Aorta (tissue), 5 donors: Measurements from ENCODE around the gene PALM. TPM values are rescaled to one million over a fixed set of nuclear protein-coding genes. Genes with fewer than 3 reads are reported as not detected.

Experiments
- ATAC-seq: fragments of 200-7000 bp; cut with Tn5 transposase; one replicate; pipeline ENCODE4 v1.9.1; 2022; ENCODE audit warnings: moderate library complexity; ENCODE audit not compliant: low FRiP score
- DNase-seq, 2 donors: peaks; one replicate each; pipeline ENCODE4 v3.0.0-alpha.2; 2020
- H3K27ac ChIP-seq, 2 donors: one replicate each; pipeline ENCODE4 v1.5.1; 2013; ENCODE audit warnings: low read length in 2 of 2, mild to moderate bottlenecking in 2 of 2, moderate library complexity in 2 of 2, control low read depth in 1 of 2, inconsistent platforms in 1 of 2, low read depth in 1 of 2
- H3K27me3 ChIP-seq, 2 donors: one replicate each; pipeline ENCODE4 v1.6.1; 2013; ENCODE audit warnings: control low read depth in 1 of 2, low read length in 1 of 2, mild to moderate bottlenecking in 1 of 2, moderate library complexity in 1 of 2; ENCODE audit not compliant: insufficient read depth in 2 of 2, control insufficient read depth in 1 of 2
- H3K36me3 ChIP-seq, 2 donors: one replicate each; pipeline ENCODE4 v1.6.1; 2013; ENCODE audit warnings: control low read depth in 1 of 2, low read length in 1 of 2, mild to moderate bottlenecking in 1 of 2; ENCODE audit not compliant: insufficient read depth in 2 of 2, control insufficient read depth in 1 of 2
- H3K4me1 ChIP-seq, 2 donors: one replicate each; pipeline ENCODE4 v1.6.1; 2013; ENCODE audit warnings: low read length in 2 of 2, control low read depth in 1 of 2, mild to moderate bottlenecking in 1 of 2, moderate library complexity in 1 of 2; ENCODE audit not compliant: insufficient read depth in 2 of 2, control insufficient read depth in 1 of 2
- H3K4me3 ChIP-seq, 2 donors: one replicate each; pipeline ENCODE4 v1.5.1; 2013; ENCODE audit warnings: low read length in 2 of 2, control low read depth in 1 of 2, mild to moderate bottlenecking in 1 of 2
- H3K9me3 ChIP-seq: one replicate; pipeline ENCODE4 v1.6.1; 2013; ENCODE audit warnings: mild to moderate bottlenecking, low read length; ENCODE audit not compliant: control insufficient read depth
- WGBS, 2 donors: extraction: QIAGEN DNeasy Blood & Tissue Kit; methylation state at CpG; one replicate each; pipeline ENCODE4 v1.1.7; 2013; 5-methylcytosine and 5-hydroxymethylcytosine counted together
- intact Hi-C, 2 donors: fragments of 100-400 bp; cut with DNase I; formaldehyde crosslinking; loops; one replicate each; pipeline versions ENCODE4 v1.14.2 to v1.15.0; 2022
- polyA plus RNA-seq, 2 donors: library from polyadenylated mRNA; stranded (reverse); fragments of 200-250 nt; gene quantifications; one replicate each; pipeline ENCODE4 v1.2.3, GENCODE V29; 2013
- total RNA-seq, 2 donors: library from RNA; stranded (reverse); fragmentation: NEBNext Ultra II Directional; extraction: Animal tissue kit (Norgen Biotek cat#: 25700); gene quantifications; one replicate each; pipeline ENCODE4 v1.2.1, GENCODE V29; 2021
- donor health status: healthy with polysubstance abuse.
- donor health status: Bipolar disorder and iron deficiency.
- donor health status: DM: no; HTN: no; CAD: no.
- donor health status: DM: no; HTN: no; CAD: no.
- donor health status: DM: yes; HTN: yes; CAD: no.

The PALM gene
- total and polyA plus RNA-seq, 4 donors, result 0.59 to 75.1 (median 15.0) TPM

GRCh38 chr19:677201-677600 is 31.5 kb upstream of the PALM start:
- peak overlapping the region; percentile 7 to 81 for H3K27ac ChIP-seq
- DNase-seq, result peak; percentile 91 to 95
- H3K4me1 ChIP-seq, result no peaks in the 10 kb centered on the region
- peak overlapping the region; percentile 70 to 73 for H3K4me3 ChIP-seq
- intact Hi-C loops, result loop anchor here in 1 of 2 donors (5.0 kb wide), 1 partner anchor 120 kb away; the partner anchor contains the start of gene PTBP1
- H3K36me3 ChIP-seq, result no peaks in the 10 kb centered on the region
- 0 to 1% methylated on average over 12 to 15 of the region's 15 CpGs for WGBS, 2 donors
- no peaks in the 10 kb centered on the region for H3K9me3 ChIP-seq
- peak; percentile 42 for ATAC-seq
- no peaks in the 10 kb centered on the region for H3K27me3 ChIP-seq

DNA sequence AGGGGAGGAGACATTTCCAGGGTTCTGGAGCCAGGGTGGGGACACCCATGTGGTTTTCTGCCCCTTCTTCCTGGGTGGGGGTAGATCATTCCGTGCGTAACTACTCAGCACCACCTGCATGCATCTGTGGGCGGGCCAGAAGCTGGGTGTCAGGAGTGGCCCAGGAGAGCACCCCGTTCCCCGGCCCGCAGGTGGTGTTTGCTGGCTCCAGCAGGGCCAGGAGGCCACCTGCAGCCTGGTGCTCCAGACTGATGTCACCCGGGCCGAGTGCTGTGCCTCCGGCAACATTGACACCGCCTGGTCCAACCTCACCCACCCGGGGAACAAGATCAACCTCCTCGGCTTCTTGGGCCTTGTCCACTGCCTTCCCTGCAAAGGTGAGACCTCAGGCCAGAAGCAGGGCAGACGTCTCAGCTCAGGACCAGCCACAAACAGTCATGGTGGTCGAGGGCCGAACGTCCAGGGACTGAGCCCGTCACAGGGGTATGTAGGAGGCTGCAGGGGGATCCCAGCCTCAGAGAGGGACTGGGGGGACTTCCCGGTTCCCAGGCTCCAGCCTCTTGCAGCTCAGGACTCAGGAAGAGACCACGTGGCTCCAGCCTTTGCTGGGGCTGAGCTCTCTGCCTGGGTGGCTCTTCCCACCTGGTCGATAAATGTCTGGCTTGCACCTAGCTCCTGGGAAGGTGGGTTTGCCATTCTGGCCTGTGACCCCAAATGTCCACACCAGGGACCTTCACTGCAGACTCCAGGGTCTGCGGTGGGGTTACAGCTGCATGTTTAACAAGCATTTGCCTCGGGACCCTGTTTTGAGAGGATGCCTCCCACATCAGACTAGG is 30.9 kb upstream of the PALM start:
- Histone ChIP-seq H3K27ac (peak overlapping the region; percentile 7 to 81), H3K27me3 (no peaks in the 10 kb centered on the region), H3K9me3 (no peaks in the 10 kb centered on the region), H3K36me3 (no peaks in the 10 kb centered on the region), H3K4me1 (no peaks in the 10 kb centered on the region), H3K4me3 (peak overlapping the region; percentile 2 to 37)
- ATAC-seq, result no peak
- WGBS, 2 donors, result 15 to 17% methylated on average over 22 of the region's 22 CpGs
- DNase-seq, result no peak
- intact Hi-C loops, result loop anchor here in 1 of 2 donors (5.0 kb wide), 1 partner anchor 119 kb away; the partner anchor contains the start of gene PTBP1

DNA sequence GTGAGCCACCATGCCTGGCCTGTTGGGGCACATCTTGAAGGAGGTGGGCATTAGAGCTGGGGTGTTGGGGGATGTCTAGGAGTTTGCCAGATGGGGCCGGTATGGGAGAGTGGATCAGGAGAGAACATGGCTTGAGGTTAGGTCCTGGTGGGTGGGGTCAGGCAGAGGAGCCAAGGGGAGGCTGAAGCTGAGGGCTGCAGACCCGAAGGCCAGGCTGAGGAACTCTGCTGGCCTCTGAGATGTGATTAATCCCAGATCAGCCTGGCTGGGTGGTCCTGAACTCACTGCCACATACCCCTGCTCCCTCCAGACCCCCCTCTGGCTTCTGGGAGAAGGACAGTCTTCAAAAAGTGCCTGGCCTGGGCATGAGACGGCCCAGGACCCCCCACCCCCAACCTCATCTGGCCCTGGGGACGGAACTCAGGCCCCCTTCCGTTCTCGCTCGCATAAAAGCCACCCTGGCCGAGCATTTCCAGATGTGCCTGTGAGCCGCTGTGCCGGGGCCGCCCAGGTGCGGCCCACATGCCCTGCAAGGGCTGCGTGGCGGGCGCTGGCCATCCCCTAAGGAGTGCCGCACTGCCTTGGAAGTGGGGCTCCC is 29.8 kb upstream of the PALM start:
- H3K4me3 ChIP-seq, result no peak overlapping the region
- H3K27me3 ChIP-seq, result no peaks in the 10 kb centered on the region
- intact Hi-C loops, result loop anchor here in 1 of 2 donors (5.0 kb wide), 1 partner anchor 118 kb away; the partner anchor contains the start of gene PTBP1
- 80 to 84% methylated on average over 16 of the region's 16 CpGs for WGBS, 2 donors
- no peaks in the 10 kb centered on the region for H3K36me3 ChIP-seq
- no peak for ATAC-seq
- H3K27ac ChIP-seq, result peak overlapping the region; percentile 41 to 51
- H3K4me1 ChIP-seq, result no peaks in the 10 kb centered on the region
- H3K9me3 ChIP-seq, result no peaks in the 10 kb centered on the region
- DNase-seq, result peak in 1 of 2 donors; percentile 55

GRCh38 chr19:679418-680286 is 29.1 kb upstream of the PALM start:
- Histone ChIP-seq H3K36me3 (no peaks in the 10 kb centered on the region), H3K27ac (peak overlapping the region; percentile 51 to 52), H3K4me1 (no peaks in the 10 kb centered on the region), H3K4me3 (peak overlapping the region; percentile 60 to 73), H3K9me3 (no peaks in the 10 kb centered on the region), H3K27me3 (no peaks in the 10 kb centered on the region)
- ATAC-seq (peak; percentile 31), DNase-seq (peak; percentile 87 to 93)
- 3 to 5% methylated on average over 32 to 69 of the region's 69 CpGs for WGBS, 2 donors
- intact Hi-C loops, result loop anchor here in 1 of 2 donors (2.0 to 5.0 kb wide), 2 partner anchors 17 to 118 kb away; partner anchors contain the start of genes PTBP1 and RNF126

DNA sequence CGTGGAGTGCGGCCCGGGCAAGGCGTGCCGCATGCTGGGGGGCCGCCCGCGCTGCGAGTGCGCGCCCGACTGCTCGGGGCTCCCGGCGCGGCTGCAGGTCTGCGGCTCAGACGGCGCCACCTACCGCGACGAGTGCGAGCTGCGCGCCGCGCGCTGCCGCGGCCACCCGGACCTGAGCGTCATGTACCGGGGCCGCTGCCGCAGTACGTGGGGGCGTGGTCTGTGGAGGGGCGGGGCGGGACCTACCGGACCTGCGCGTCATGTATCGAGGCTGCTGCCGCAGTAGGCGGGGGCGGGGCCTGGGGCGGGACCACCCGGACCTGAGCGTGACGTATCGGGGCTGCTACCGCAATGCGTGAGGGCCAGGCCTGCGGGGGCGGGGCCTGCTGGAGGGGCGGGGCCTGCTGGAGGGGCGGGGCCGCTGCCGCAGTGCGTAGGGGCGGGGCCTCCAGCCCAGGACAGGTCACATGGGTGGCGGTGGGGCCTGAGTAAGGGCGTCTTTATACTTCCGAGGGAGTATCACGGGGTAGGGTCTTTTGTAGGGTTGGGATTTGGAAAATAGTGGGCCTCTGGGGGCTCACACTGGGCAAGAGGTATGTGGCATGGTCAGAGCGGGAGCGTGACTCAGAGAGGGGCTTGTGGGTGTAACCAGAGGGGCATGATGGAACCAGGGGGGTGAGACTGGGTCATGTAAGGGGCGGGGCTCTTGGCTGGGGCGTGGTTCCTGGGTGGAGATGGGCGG is 28.3 kb upstream of the PALM start:
- Histone ChIP-seq H3K27ac (peak overlapping the region; percentile 51 to 52), H3K4me1 (no peaks in the 10 kb centered on the region), H3K27me3 (no peaks in the 10 kb centered on the region), H3K9me3 (no peaks in the 10 kb centered on the region), H3K36me3 (no peaks in the 10 kb centered on the region), H3K4me3 (peak overlapping the region; percentile 60 to 73)
- peak; percentile 93 for ATAC-seq
- peak; percentile 99 to 100 for DNase-seq
- intact Hi-C loops, result loop anchor here in 1 of 2 donors (2.0 kb wide), 1 partner anchor 18 kb away; the partner anchor contains the start of gene RNF126
- 3% methylated on average over 58 to 70 of the region's 70 CpGs for WGBS, 2 donors

DNA sequence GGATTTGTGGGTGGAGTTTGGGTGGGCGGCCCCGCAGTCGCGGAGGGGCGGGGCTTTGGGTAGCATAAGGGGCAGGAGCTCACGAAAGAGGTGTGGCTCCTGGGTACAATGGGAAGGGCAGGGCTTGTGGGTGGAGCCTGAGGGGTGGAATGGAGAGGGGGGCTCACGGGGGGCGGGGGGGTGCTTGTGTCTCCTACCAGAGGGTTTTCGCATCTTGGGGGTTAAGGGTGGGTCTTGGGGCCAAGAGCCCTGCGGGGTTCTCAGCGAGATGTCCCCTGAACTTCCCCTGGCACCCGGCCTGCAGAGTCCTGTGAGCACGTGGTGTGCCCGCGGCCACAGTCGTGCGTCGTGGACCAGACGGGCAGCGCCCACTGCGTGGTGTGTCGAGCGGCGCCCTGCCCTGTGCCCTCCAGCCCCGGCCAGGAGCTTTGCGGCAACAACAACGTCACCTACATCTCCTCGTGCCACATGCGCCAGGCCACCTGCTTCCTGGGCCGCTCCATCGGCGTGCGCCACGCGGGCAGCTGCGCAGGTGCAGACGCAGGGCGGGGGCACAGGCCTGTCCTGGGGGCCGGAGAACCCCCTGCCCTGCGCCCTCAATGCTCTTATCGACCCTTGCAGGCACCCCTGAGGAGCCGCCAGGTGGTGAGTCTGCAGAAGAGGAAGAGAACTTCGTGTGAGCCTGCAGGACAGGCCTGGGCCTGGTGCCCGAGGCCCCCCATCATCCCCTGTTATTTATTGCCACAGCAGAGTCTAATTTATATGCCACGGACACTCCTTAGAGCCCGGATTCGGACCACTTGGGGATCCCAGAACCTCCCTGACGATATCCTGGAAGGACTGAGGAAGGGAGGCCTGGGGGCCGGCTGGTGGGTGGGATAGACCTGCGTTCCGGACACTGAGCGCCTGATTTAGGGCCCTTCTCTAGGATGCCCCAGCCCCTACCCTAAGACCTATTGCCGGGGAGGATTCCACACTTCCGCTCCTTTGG is 27.4 kb upstream of the PALM start:
- WGBS, 2 donors, result 76 to 77% methylated on average over 54 of the region's 54 CpGs
- H3K4me3 ChIP-seq, result no peak overlapping the region
- intact Hi-C loops, result loop anchor here in 1 of 2 donors (2.0 kb wide), 1 partner anchor 19 kb away; the partner anchor contains the start of gene RNF126
- H3K27ac ChIP-seq, result no peak overlapping the region
- H3K9me3 ChIP-seq, result no peaks in the 10 kb centered on the region
- ATAC-seq, result no peak
- no peaks in the 10 kb centered on the region for H3K27me3 ChIP-seq
- DNase-seq, result peak in 1 of 2 donors; percentile 79
- H3K36me3 ChIP-seq, result no peaks in the 10 kb centered on the region
- no peaks in the 10 kb centered on the region for H3K4me1 ChIP-seq

DNA sequence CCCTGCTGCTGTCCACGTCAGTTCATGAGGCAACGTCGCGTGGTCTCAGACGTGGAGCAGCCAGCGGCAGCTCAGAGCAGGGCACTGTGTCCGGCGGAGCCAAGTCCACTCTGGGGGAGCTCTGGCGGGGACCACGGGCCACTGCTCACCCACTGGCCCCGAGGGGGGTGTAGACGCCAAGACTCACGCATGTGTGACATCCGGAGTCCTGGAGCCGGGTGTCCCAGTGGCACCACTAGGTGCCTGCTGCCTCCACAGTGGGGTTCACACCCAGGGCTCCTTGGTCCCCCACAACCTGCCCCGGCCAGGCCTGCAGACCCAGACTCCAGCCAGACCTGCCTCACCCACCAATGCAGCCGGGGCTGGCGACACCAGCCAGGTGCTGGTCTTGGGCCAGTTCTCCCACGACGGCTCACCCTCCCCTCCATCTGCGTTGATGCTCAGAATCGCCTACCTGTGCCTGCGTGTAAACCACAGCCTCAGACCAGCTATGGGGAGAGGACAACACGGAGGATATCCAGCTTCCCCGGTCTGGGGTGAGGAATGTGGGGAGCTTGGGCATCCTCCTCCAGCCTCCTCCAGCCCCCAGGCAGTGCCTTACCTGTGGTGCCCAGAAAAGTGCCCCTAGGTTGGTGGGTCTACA is 25.9 kb upstream of the PALM start:
- 69% methylated on average over 25 of the region's 25 CpGs for WGBS, 2 donors

More for the DNA sequence above, 25.9 kb upstream of the PALM start:
- ATAC-seq, result no peak
- no peak overlapping the region for H3K4me3 ChIP-seq
- H3K36me3 ChIP-seq, result no peaks in the 10 kb centered on the region
- intact Hi-C loops, result no loop called here
- no peak for DNase-seq
- H3K4me1 ChIP-seq, result no peaks in the 10 kb centered on the region
- no peak overlapping the region for H3K27ac ChIP-seq
- H3K27me3 ChIP-seq, result no peaks in the 10 kb centered on the region
- no peaks in the 10 kb centered on the region for H3K9me3 ChIP-seq
